Measurements from ENCODE around the gene CAMTA1.

DNA sequence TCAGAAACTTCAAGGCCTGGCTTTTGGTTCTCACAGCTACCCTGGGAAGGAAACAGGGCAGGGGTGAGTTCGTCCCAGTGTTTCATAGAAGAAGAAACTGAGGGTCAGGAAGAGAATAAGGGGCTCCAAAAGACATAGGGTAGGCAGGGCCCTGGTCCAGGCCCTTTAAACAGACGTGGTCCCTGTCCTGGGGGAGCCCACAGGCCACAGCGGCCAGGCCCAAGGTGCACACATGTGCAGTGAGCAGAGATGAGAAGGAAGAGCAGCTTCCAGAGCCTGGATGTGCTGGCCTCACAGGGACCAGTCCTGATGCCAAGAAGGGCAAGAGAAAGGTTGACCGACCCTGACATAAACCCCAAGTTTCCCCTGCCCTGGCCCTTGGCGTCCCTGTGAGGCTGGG is 690.4 kb downstream of the CAMTA1 start:
- TF ChIP-seq, protein P1, sequence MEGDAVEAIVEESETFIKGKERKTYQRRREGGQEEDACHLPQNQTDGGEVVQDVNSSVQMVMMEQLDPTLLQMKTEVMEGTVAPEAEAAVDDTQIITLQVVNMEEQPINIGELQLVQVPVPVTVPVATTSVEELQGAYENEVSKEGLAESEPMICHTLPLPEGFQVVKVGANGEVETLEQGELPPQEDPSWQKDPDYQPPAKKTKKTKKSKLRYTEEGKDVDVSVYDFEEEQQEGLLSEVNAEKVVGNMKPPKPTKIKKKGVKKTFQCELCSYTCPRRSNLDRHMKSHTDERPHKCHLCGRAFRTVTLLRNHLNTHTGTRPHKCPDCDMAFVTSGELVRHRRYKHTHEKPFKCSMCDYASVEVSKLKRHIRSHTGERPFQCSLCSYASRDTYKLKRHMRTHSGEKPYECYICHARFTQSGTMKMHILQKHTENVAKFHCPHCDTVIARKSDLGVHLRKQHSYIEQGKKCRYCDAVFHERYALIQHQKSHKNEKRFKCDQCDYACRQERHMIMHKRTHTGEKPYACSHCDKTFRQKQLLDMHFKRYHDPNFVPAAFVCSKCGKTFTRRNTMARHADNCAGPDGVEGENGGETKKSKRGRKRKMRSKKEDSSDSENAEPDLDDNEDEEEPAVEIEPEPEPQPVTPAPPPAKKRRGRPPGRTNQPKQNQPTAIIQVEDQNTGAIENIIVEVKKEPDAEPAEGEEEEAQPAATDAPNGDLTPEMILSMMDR (conservative IDR thresholded peaks at IDR 0.05; ENCODE audit: low read length), result no peak
- TF ChIP-seq EZH2phosphoT487 (IDR thresholded peaks at IDR 0.05; ENCODE audit: borderline replicate concordance, low read depth, low read length), result no peak
